Epithelial cell of prostate (primary cell): ENCODE data around the gene ARAP2.

Experiments used
- DNase-seq: peaks from one replicate; pipeline ENCODE4 v3.0.0-alpha.2; 2011; ENCODE audit warnings: low read depth, low spot score
- H3K27ac ChIP-seq: fragments of 450-650 bp; 2 replicates; pipeline ENCODE4 v1.5.1; 2017; ENCODE audit warnings: mild to moderate bottlenecking

ARAP2 gene

GRCh38 chr4:36264207-36264826 is 20.0 kb upstream of the ARAP2 start:
- no peak for DNase-seq
- H3K27ac ChIP-seq = no peak overlapping the region

GRCh38 chr4:36260731-36261130 is 16.4 kb upstream of the ARAP2 start:
- no peak for DNase-seq
- no peak overlapping the region for H3K27ac ChIP-seq

- H3K27ac ChIP-seq = no peak overlapping the region
- DNase-seq = no peak
Observed at GRCh38 chr4:36256398-36256891, 12.1 kb upstream of the ARAP2 start.

- no peak overlapping the region for H3K27ac ChIP-seq
- DNase-seq = no peak
Observed at GRCh38 chr4:36255577-36255976, 11.3 kb upstream of the ARAP2 start.

GRCh38 chr4:36254371-36254770 is 10.1 kb upstream of the ARAP2 start:
- H3K27ac ChIP-seq = no peak overlapping the region
- no peak for DNase-seq

GRCh38 chr4:36251983-36252382 is 7.7 kb upstream of the ARAP2 start:
- DNase-seq = no peak
- H3K27ac ChIP-seq = no peak overlapping the region

- no peak for DNase-seq
- no peak overlapping the region for H3K27ac ChIP-seq
Observed at GRCh38 chr4:36249610-36250009, 5.3 kb upstream of the ARAP2 start.

GRCh38 chr4:36243355-36244256 is 708 bp downstream of the ARAP2 start:
- peak overlapping the region; percentile 94 for H3K27ac ChIP-seq
- DNase-seq = no peak

- H3K27ac ChIP-seq = peak overlapping the region; percentile 94
Observed at GRCh38 chr4:36242629-36243354, 1.5 kb downstream of the ARAP2 start.

GRCh38 chr4:36241771-36242170 is 2.5 kb downstream of the ARAP2 start:
- no peak overlapping the region for H3K27ac ChIP-seq
- no peak for DNase-seq

More at GRCh38 chr4:36242629-36243354, 1.5 kb downstream of the ARAP2 start:
- no peak for DNase-seq

- no peak overlapping the region for H3K27ac ChIP-seq
- no peak for DNase-seq
Observed at GRCh38 chr4:36237366-36238313, 6.7 kb downstream of the ARAP2 start.

GRCh38 chr4:36236159-36236558 is 8.2 kb downstream of the ARAP2 start:
- no peak for DNase-seq
- peak overlapping the region; percentile 35 for H3K27ac ChIP-seq

GRCh38 chr4:36235306-36235705 is 9.0 kb downstream of the ARAP2 start:
- H3K27ac ChIP-seq = peak overlapping the region; percentile 35
- peak; percentile 61 for DNase-seq

GRCh38 chr4:36233567-36234266 is 10.6 kb downstream of the ARAP2 start:
- no peak for DNase-seq
- H3K27ac ChIP-seq = no peak overlapping the region

GRCh38 chr4:36230534-36230933 is 13.8 kb downstream of the ARAP2 start:
- H3K27ac ChIP-seq = no peak overlapping the region
- DNase-seq = no peak

- no peak overlapping the region for H3K27ac ChIP-seq
- DNase-seq = no peak
Observed at GRCh38 chr4:36227913-36228312, 16.4 kb downstream of the ARAP2 start.

- no peak for DNase-seq
- no peak overlapping the region for H3K27ac ChIP-seq
Observed at GRCh38 chr4:36226430-36227227, 17.7 kb downstream of the ARAP2 start.
